C4-2B (cell line): ENCODE data around the gene SMARCC1.

ENCODE experiments used
- H3K27ac ChIP-seq: fragments of 450-650 bp; 2 replicates; pipeline ENCODE4 v1.5.1; 2017
- CTCF ChIP-seq: fragments of 450-650 bp; conservative IDR thresholded peaks from 2 replicates; pipeline ENCODE4 v1.5.1; 2017; ENCODE audit warnings: mild to moderate bottlenecking
- ZFX ChIP-seq: fragments of 450-650 bp; IDR thresholded peaks from 2 replicates; pipeline ENCODE4 v1.6.1; 2017

Gene SMARCC1

GRCh38 chr3:47568901-47569300 is 212.8 kb downstream of the SMARCC1 start:
- TF ChIP-seq ZFX: no peak
- no peak for TF ChIP-seq CTCF
- no peak overlapping the region for H3K27ac ChIP-seq

GRCh38 chr3:47567149-47567548 is 214.5 kb downstream of the SMARCC1 start:
- no peak overlapping the region for H3K27ac ChIP-seq
- TF ChIP-seq ZFX (no peak), CTCF (no peak)

- TF ChIP-seq CTCF (no peak), ZFX (no peak)
- no peak overlapping the region for H3K27ac ChIP-seq
These were observed 215.0 kb downstream of the SMARCC1 start for GRCh38 chr3:47566667-47567066.

- TF ChIP-seq CTCF (no peak), ZFX (no peak)
- no peak overlapping the region for H3K27ac ChIP-seq
These were observed 215.8 kb downstream of the SMARCC1 start for GRCh38 chr3:47565734-47566550.

GRCh38 chr3:47556351-47556750 is 225.3 kb downstream of the SMARCC1 start:
- no peak for TF ChIP-seq CTCF
- no peak for TF ChIP-seq ZFX
- H3K27ac ChIP-seq: no peak overlapping the region

GRCh38 chr3:47554335-47554734 is 227.4 kb downstream of the SMARCC1 start:
- no peak overlapping the region for H3K27ac ChIP-seq
- TF ChIP-seq CTCF: no peak
- no peak for TF ChIP-seq ZFX

GRCh38 chr3:47553407-47553806 is 228.3 kb downstream of the SMARCC1 start:
- TF ChIP-seq CTCF: no peak
- no peak for TF ChIP-seq ZFX
- H3K27ac ChIP-seq: no peak overlapping the region
